Neural cell (in vitro differentiated cells): ENCODE data around the gene CD300LG. TPM values are rescaled to one million over a fixed set of nuclear protein-coding genes. Genes with fewer than 3 reads are reported as not detected.

ENCODE experiments used
- H2AFZ ChIP-seq: fragments of 200-600, 300-800 bp; sonication (generic), shearing (Covaris generic); 2 replicates; pipeline ENCODE4 v1.6.0; 2014; ENCODE audit warnings: low read depth, mild to moderate bottlenecking, antibody characterized with exemption, low read length, moderate library complexity
- H3F3A ChIP-seq: fragments of 200-600 bp; shearing (Covaris generic); 2 replicates; pipeline ENCODE4 v1.6.1; 2016; ENCODE audit warnings: mild to moderate bottlenecking, moderate library complexity, mixed read lengths, antibody characterized with exemption, low read length; ENCODE audit not compliant: insufficient read depth, poor library complexity, severe bottlenecking
- H3K27ac ChIP-seq: fragments of 200-600, 300-800 bp; sonication (generic), shearing (Covaris generic); 2 replicates; pipeline ENCODE4 v1.5.1; 2014; ENCODE audit warnings: mild to moderate bottlenecking, low read length, moderate library complexity
- H3K27me3 ChIP-seq: fragments of 300-800, 200-600 bp; sonication (generic), shearing (Covaris generic); 2 replicates; pipeline ENCODE4 v1.6.0; 2014; ENCODE audit warnings: mild to moderate bottlenecking, low read depth, low read length, moderate library complexity; ENCODE audit not compliant: insufficient read depth
- H3K36me3 ChIP-seq: fragments of 300-800, 200-600 bp; sonication (generic), shearing (Covaris generic); 2 replicates; pipeline ENCODE4 v1.5.1; 2014; ENCODE audit warnings: mild to moderate bottlenecking, antibody characterized with exemption, low read length, moderate library complexity; ENCODE audit not compliant: insufficient read depth
- H3K4me2 ChIP-seq: fragments of 300-800, 200-600 bp; sonication (generic), shearing (Covaris generic); 2 replicates; pipeline ENCODE4 v1.6.0; 2014; ENCODE audit warnings: mild to moderate bottlenecking, low read length
- H3K4me3 ChIP-seq: fragments of 300-800, 200-600 bp; sonication (generic), shearing (Covaris generic); 2 replicates; pipeline ENCODE4 v1.5.1; 2014; ENCODE audit warnings: mild to moderate bottlenecking, low read length, moderate library complexity
- H3K79me2 ChIP-seq: fragments of 200-600 bp; shearing (Covaris generic); replicated peaks from 2 replicates; pipeline ENCODE4 v1.6.0; 2014; ENCODE audit warnings: mild to moderate bottlenecking, low read length, moderate library complexity; ENCODE audit not compliant: insufficient read depth
- H3K9ac ChIP-seq: fragments of 300-800, 200-600 bp; sonication (generic), shearing (Covaris generic); 2 replicates; pipeline ENCODE4 v1.6.1; 2016; ENCODE audit warnings: mild to moderate bottlenecking, low read length, mixed read lengths
- H3K9me2 ChIP-seq: fragments of 200-600 bp; shearing (Covaris generic); 2 replicates; pipeline ENCODE4 v1.6.1; 2016; ENCODE audit warnings: mild to moderate bottlenecking, low read length, mixed read lengths; ENCODE audit not compliant: insufficient read depth
- H3K9me3 ChIP-seq: fragments of 200-600, 300-800 bp; sonication (generic), shearing (Covaris generic); 2 replicates; pipeline ENCODE4 v1.6.1; 2016; ENCODE audit warnings: mild to moderate bottlenecking, mixed run types, low read length, moderate library complexity, mixed read lengths
- H4K20me1 ChIP-seq: fragments of 200-600 bp; shearing (Covaris generic); 2 replicates; pipeline ENCODE4 v1.6.1; 2016; ENCODE audit warnings: mild to moderate bottlenecking, mixed run types; ENCODE audit not compliant: insufficient read depth
- CTCF ChIP-seq: fragments of 450-650 bp; IDR thresholded peaks from 2 replicates; pipeline ENCODE4 v1.5.1; 2014; ENCODE audit warnings: antibody characterized with exemption, mild to moderate bottlenecking, moderate library complexity; ENCODE audit not compliant: poor library complexity, severe bottlenecking
- EP300 ChIP-seq: fragments of 450-650 bp; conservative IDR thresholded peaks from 2 replicates; pipeline ENCODE4 v1.6.1; 2014; ENCODE audit warnings: antibody characterized with exemption, mild to moderate bottlenecking, moderate library complexity; ENCODE audit not compliant: poor library complexity, severe bottlenecking
- EZH2 ChIP-seq: fragments of 200-600, 300-800 bp; shearing (Covaris generic), sonication (generic); IDR thresholded peaks from 2 replicates; pipeline ENCODE4 v1.6.1; 2014; ENCODE audit warnings: antibody characterized with exemption, low read length, borderline replicate concordance, mild to moderate bottlenecking; ENCODE audit not compliant: insufficient read depth, poor library complexity, severe bottlenecking
- MXI1 ChIP-seq: fragments of 450-650 bp; conservative IDR thresholded peaks from 2 replicates; pipeline ENCODE4 v1.6.1; 2014; ENCODE audit warnings: antibody characterized with exemption, mild to moderate bottlenecking; ENCODE audit not compliant: poor library complexity, severe bottlenecking
- POLR2AphosphoS5 ChIP-seq: IDR thresholded peaks from 2 replicates; pipeline ENCODE4 v1.6.1; 2012
- RAD21 ChIP-seq: fragments of 450-650 bp; conservative IDR thresholded peaks from 2 replicates; pipeline ENCODE4 v1.6.1; 2014; ENCODE audit warnings: antibody characterized with exemption, mild to moderate bottlenecking, moderate library complexity
- REST ChIP-seq: IDR thresholded peaks from 2 replicates; pipeline ENCODE4 v1.6.1; 2012; ENCODE audit warnings: borderline replicate concordance
- SMC3 ChIP-seq: fragments of 450-650 bp; conservative IDR thresholded peaks from 2 replicates; pipeline ENCODE4 v1.6.1; 2014; ENCODE audit warnings: antibody characterized with exemption, mild to moderate bottlenecking, moderate library complexity; ENCODE audit not compliant: poor library complexity
- TAF1 ChIP-seq: IDR thresholded peaks from 2 replicates; pipeline ENCODE4 v1.6.1; 2012; ENCODE audit warnings: low read depth
- polyA plus RNA-seq: library from polyadenylated mRNA; depleted of rRNA; stranded (reverse); fragments of >200 nt; gene quantifications from 2 replicates; pipeline ENCODE4 v1.2.3, GENCODE V29; 2014

The CD300LG gene
- polyA plus RNA-seq, 1 donor from 2014 or later = not detected

DNA sequence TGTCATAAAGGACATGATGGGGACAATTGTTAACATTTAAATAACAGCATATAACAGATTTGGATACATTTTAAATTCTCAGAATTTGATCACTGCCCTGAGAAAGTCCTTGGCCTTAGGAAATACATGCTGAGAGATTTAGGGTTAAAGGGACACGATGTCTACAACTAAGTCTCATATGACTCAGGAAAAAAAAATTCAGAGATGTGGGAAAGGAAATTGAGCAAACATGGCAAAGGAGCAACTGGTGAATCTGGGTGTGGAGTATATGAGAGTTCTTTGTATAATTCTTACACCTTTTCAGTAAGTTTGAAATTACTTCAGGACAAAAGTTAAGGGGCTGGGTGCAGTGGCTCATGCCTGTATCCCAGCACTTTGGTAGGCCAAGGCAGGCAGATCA is 32.3 kb upstream of the CD300LG start:
- Histone ChIP-seq H4K20me1 (no peaks in the 10 kb centered on the region), H3F3A (no peaks in the 10 kb centered on the region), H3K27ac (no peak overlapping the region), H2AFZ (no peak overlapping the region), H3K4me2 (no peak overlapping the region), H3K9me2 (no peaks in the 10 kb centered on the region), H3K9ac (no peak overlapping the region), H3K4me3 (no peak overlapping the region), H3K27me3 (no peaks in the 10 kb centered on the region), H3K9me3 (no peaks in the 10 kb centered on the region), H3K36me3 (peaks cover 5% of the 10 kb centered on the region), H3K79me2 (no peaks in the 10 kb centered on the region)
- TF ChIP-seq TAF1 (no peak), CTCF (no peak), EP300 (no peak), POLR2AphosphoS5 (no peak), SMC3 (no peak), REST (no peak), RAD21 (no peak), MXI1 (no peak), EZH2 (no peak)

DNA sequence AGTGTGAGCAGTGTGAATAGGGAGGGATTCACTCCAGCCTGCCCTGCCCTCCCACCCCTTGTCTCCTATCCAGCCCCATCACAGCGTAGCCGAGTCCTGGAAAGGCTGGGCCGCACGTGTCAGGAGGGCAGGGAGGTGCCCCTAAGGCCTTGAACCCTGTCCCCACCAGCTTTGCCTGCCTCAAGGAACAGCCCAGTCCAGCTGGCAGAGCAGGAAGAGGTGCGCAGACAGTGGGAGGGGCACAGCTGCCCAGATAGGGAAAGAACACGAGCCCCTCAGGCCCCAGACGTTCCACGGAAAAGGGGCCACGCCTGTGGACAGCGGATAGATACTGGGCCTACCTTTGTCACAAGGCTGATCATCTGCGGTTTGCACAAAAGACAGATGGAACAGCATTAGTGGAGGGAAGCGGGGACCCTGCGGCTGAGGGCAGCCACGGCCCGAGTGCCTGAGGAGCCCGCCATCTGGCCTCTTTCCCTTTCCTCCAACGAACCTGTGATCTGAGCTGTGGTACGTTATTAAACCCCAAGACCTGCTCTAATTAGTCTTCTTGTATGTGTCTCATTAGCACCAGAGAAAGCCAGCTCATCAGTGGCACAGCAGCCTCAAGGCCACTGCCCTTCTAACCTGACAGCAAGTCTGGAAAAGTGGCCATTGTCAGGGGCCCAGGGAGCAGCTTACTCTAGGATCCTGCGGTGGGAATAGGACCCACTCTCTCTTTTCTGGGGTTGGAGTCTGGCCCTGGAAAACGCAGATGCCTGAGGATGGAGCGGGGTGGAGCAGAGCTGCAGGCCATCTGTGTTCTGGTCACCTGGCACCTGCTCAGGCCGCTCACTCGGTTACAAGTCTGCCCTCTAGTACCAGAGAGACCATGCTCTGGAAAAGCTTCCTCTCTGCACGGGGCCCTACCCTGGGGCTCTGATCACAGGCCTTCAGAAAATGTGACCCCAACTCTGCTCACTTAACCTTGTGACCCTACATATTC is 30.3 kb upstream of the CD300LG start:
- H3K36me3 ChIP-seq = peaks cover 5% of the 10 kb centered on the region
- H3K9me2 ChIP-seq = no peaks in the 10 kb centered on the region
- no peak overlapping the region for H3K4me3 ChIP-seq
- no peak overlapping the region for H3K4me2 ChIP-seq
- H3K27ac ChIP-seq = no peak overlapping the region
- no peak for TF ChIP-seq TAF1
- TF ChIP-seq POLR2AphosphoS5 = no peak
- no peak for TF ChIP-seq RAD21
- no peak for TF ChIP-seq EZH2
- TF ChIP-seq EP300 = no peak
- TF ChIP-seq CTCF = no peak
- no peak for TF ChIP-seq REST
- no peak for TF ChIP-seq SMC3
- no peak for TF ChIP-seq MXI1
- no peaks in the 10 kb centered on the region for H3K27me3 ChIP-seq
- H3K9me3 ChIP-seq = no peaks in the 10 kb centered on the region
- H2AFZ ChIP-seq = no peak overlapping the region
- H3F3A ChIP-seq = no peaks in the 10 kb centered on the region
- no peaks in the 10 kb centered on the region for H4K20me1 ChIP-seq
- H3K79me2 ChIP-seq = no peaks in the 10 kb centered on the region
- no peak overlapping the region for H3K9ac ChIP-seq
